Measurements from ENCODE around the gene BEST3.

The BEST3 gene

GRCh38 chr12:69658203-69658602 is 40.9 kb downstream of the BEST3 start:
- TF ChIP-seq TAF1 (IDR thresholded peaks at IDR 0.05; ENCODE audit: low read depth) (no peak), EGR1 (IDR thresholded peaks at IDR 0.05) (no peak), CEBPB (IDR thresholded peaks at IDR 0.05) (no peak), FOXM1 (IDR thresholded peaks at IDR 0.05; ENCODE audit: borderline replicate concordance, low read depth) (no peak), RAD21 (IDR thresholded peaks at IDR 0.05; ENCODE audit: low read depth) (no peak), NFIC (IDR thresholded peaks at IDR 0.05) (no peak), YY1 (IDR thresholded peaks at IDR 0.05; ENCODE audit: low read depth) (no peak; the same call in 1 of the 2 replicates), EP300 (IDR thresholded peaks at IDR 0.05; ENCODE audit: borderline replicate concordance) (no peak), CREB1 (IDR thresholded peaks at IDR 0.05; ENCODE audit: low read depth) (no peak)
- TF ChIP-seq, protein P1, sequence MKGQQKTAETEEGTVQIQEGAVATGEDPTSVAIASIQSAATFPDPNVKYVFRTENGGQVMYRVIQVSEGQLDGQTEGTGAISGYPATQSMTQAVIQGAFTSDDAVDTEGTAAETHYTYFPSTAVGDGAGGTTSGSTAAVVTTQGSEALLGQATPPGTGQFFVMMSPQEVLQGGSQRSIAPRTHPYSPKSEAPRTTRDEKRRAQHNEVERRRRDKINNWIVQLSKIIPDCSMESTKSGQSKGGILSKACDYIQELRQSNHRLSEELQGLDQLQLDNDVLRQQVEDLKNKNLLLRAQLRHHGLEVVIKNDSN (IDR thresholded peaks at IDR 0.05) = no peak
- TF ChIP-seq, protein P2, sequence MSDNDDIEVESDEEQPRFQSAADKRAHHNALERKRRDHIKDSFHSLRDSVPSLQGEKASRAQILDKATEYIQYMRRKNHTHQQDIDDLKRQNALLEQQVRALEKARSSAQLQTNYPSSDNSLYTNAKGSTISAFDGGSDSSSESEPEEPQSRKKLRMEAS (IDR thresholded peaks at IDR 0.05) = no peak

- no peak for TF ChIP-seq REST (IDR thresholded peaks at IDR 0.05; ENCODE audit: low read depth)
- TF ChIP-seq NFIC (IDR thresholded peaks at IDR 0.05) = no peak
- no peak for TF ChIP-seq CREB1 (IDR thresholded peaks at IDR 0.05; ENCODE audit: low read depth)
- TF ChIP-seq TCF12 (IDR thresholded peaks at IDR 0.05; ENCODE audit: low read depth) = peak; percentile 77; the same call in 1 of the 2 replicates
- peak; percentile 25; the same call in 1 of the 2 replicates for TF ChIP-seq FOXM1 (IDR thresholded peaks at IDR 0.05; ENCODE audit: borderline replicate concordance, low read depth)
- TF ChIP-seq CEBPB (IDR thresholded peaks at IDR 0.05) = peak; percentile 74
- peak; percentile 60; the same call in 1 of the 2 replicates for TF ChIP-seq TEAD4 (IDR thresholded peaks at IDR 0.05)
- no peak for TF ChIP-seq EGR1 (IDR thresholded peaks at IDR 0.05)
- no peak; the same call in none of the 2 replicates for TF ChIP-seq YY1 (IDR thresholded peaks at IDR 0.05; ENCODE audit: low read depth)
- TF ChIP-seq EP300 (IDR thresholded peaks at IDR 0.05; ENCODE audit: borderline replicate concordance) = peak; percentile 70; the same call in 1 of the 2 replicates
- TF ChIP-seq, protein P1 (IDR thresholded peaks at IDR 0.05) = no peak
- TF ChIP-seq TAF1 (IDR thresholded peaks at IDR 0.05; ENCODE audit: low read depth) = no peak
- TF ChIP-seq, protein P2 (IDR thresholded peaks at IDR 0.05) = peak; percentile 51
- no peak for TF ChIP-seq ZBTB7A (IDR thresholded peaks at IDR 0.05; ENCODE audit: low read depth)
- no peak for TF ChIP-seq RAD21 (IDR thresholded peaks at IDR 0.05; ENCODE audit: low read depth)
These were observed 41.5 kb downstream of the BEST3 start for GRCh38 chr12:69657376-69658137.

DNA sequence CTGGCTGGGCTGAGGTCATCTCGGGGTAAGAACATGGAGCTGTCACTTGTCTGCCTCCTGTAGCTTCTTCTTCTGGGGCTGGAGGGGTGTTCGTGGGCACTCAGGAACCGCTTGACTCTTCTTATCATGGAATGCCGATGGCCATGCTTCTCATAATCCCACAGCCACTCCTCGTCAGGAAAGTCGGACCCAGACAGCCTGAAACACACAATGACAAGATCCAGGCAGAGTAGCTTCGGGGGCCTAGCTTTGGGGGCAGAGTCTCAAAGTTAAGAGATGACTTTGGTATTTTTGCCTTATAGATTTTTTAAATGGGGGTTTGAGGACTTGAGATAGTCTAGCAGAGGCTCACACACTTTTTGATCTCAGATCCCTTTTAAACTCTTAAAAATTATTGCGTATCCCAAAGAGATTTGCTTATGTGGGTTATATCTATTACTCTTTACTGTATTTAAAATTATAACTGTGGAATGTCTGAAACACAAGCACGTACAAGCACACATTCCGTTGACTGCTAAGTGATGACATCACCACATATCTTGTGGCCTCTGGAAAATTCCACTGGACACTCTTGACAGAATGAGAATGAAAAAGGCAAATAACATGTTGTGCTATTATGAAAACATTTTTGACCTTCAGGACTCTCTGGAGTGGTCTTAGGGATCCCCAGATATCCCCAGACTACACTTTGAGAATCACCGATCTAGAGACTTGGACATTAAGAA is 43.3 kb downstream of the BEST3 start:
- no peak for TF ChIP-seq YY1 (IDR thresholded peaks at IDR 0.05; ENCODE audit: low read depth)
- TF ChIP-seq, protein P2 (IDR thresholded peaks at IDR 0.05) = peak; percentile 50
- TF ChIP-seq, protein P1 (IDR thresholded peaks at IDR 0.05) = no peak
- TF ChIP-seq EP300 (IDR thresholded peaks at IDR 0.05; ENCODE audit: borderline replicate concordance) = peak; percentile 53; the same call in 1 of the 2 replicates
- TF ChIP-seq TEAD4 (IDR thresholded peaks at IDR 0.05) = peak; percentile 97

GRCh38 chr12:69653703-69654102 is 45.4 kb downstream of the BEST3 start:
- TF ChIP-seq CEBPB (IDR thresholded peaks at IDR 0.05) (peak; percentile 53; the same call in 1 of the 2 replicates), NFIC (IDR thresholded peaks at IDR 0.05) (no peak)

- TF ChIP-seq, protein P2 (IDR thresholded peaks at IDR 0.05) = no peak
- TF ChIP-seq EP300 (IDR thresholded peaks at IDR 0.05; ENCODE audit: borderline replicate concordance) = no peak
- no peak for TF ChIP-seq NFIC (IDR thresholded peaks at IDR 0.05)
- no peak for TF ChIP-seq CEBPB (IDR thresholded peaks at IDR 0.05)
- no peak for TF ChIP-seq ZBTB7A (IDR thresholded peaks at IDR 0.05; ENCODE audit: low read depth)
- no peak for TF ChIP-seq TAF1 (IDR thresholded peaks at IDR 0.05; ENCODE audit: low read depth)
- TF ChIP-seq, protein P1 (IDR thresholded peaks at IDR 0.05) = no peak; the same call in 1 of the 2 replicates
- TF ChIP-seq FOXM1 (IDR thresholded peaks at IDR 0.05; ENCODE audit: borderline replicate concordance, low read depth) = no peak
- TF ChIP-seq TCF12 (IDR thresholded peaks at IDR 0.05; ENCODE audit: low read depth) = no peak
- TF ChIP-seq TEAD4 (IDR thresholded peaks at IDR 0.05) = no peak
- TF ChIP-seq RAD21 (IDR thresholded peaks at IDR 0.05; ENCODE audit: low read depth) = no peak
- no peak for TF ChIP-seq CREB1 (IDR thresholded peaks at IDR 0.05; ENCODE audit: low read depth)
These were observed 47.2 kb downstream of the BEST3 start for GRCh38 chr12:69651922-69652321.
